Gastroesophageal sphincter (tissue), 4 donors: ENCODE measurements around the gene LRRC30. TPM values are rescaled to one million over a fixed set of nuclear protein-coding genes. Genes with fewer than 3 reads are reported as not detected.

Experiments
- ATAC-seq: fragments of 150-250 bp; one replicate; pipeline ENCODE4 v1.9.1; 2016; ENCODE audit warnings: mild to moderate bottlenecking, moderate library complexity
- H3K27ac ChIP-seq, 4 donors: fragments of 200-600 bp; sonication (generic) in 3 of 4; 1 replicate in 3 of 4; 2 replicates in 1 of 4; pipeline ENCODE4 v1.5.1; 2016 to 2019
- H3K27me3 ChIP-seq: fragments of 200-600 bp; sonication (generic); one replicate; pipeline ENCODE4 v1.5.1; 2019
- H3K36me3 ChIP-seq, 2 donors: fragments of 200-600 bp; sonication (generic); one replicate each; pipeline ENCODE4 v1.5.1; 2019; ENCODE audit warnings: control low read depth in 1 of 2
- H3K4me1 ChIP-seq, 3 donors: fragments of 200-600 bp; sonication (generic); 1 replicate in 2 of 3; 2 replicates in 1 of 3; pipeline ENCODE4 v1.5.1; 2016 to 2019; ENCODE audit warnings: control low read depth in 2 of 3
- H3K4me3 ChIP-seq, 2 donors: fragments of 200-600 bp; sonication (generic); one replicate each; pipeline ENCODE4 v1.5.1; 2019; ENCODE audit warnings: mild to moderate bottlenecking in 1 of 2, moderate library complexity in 1 of 2
- H3K9me3 ChIP-seq, 3 donors: fragments of 200-600 bp; sonication (generic); one replicate each; pipeline ENCODE4 v1.5.1; 2017 to 2019; ENCODE audit warnings: control low read depth in 2 of 3
- EP300 ChIP-seq: sonication (generic); formaldehyde crosslinking; IDR thresholded peaks from one replicate; pipeline ENCODE4 v1.6.1; 2017; ENCODE audit warnings: antibody characterized with exemption, mild to moderate bottlenecking
- POLR2A ChIP-seq, 2 donors: fragments of 450-650 bp; IDR thresholded peaks; one replicate each; pipeline ENCODE4 v1.6.1; 2017; ENCODE audit warnings: antibody characterized with exemption in 2 of 2, mild to moderate bottlenecking in 2 of 2, moderate library complexity in 1 of 2
- POLR2AphosphoS5 ChIP-seq: sonication (generic); formaldehyde crosslinking; IDR thresholded peaks from one replicate; pipeline ENCODE4 v1.6.1; 2017; ENCODE audit warnings: antibody characterized with exemption
- WGBS, 2 donors: methylation state at CpG; one replicate each; pipeline ENCODE4 v1.1.5; 2018; ENCODE audit warnings: low coverage in 1 of 2; 5-methylcytosine and 5-hydroxymethylcytosine counted together
- total RNA-seq, 4 donors: library from RNA; depleted of rRNA; stranded (reverse); fragments of >200 nt; gene quantifications; one replicate each; pipeline ENCODE4 v1.1.0, GENCODE V29; 2016
- TF ChIP-seq, protein P1 (sequence below), 4 experiments: fragments of 200-600 bp in 2 of 4; fragments of 450-650 bp in 2 of 4; sonication (generic) in 1 of 4; IDR thresholded peaks; one replicate each; pipeline ENCODE4 v1.5.1; 2017 to 2019; ENCODE audit warnings: antibody characterized with exemption in 4 of 4, mild to moderate bottlenecking in 2 of 4, moderate library complexity in 2 of 4

The LRRC30 gene
- total RNA-seq, 4 donors from 2014 or later = not detected

DNA sequence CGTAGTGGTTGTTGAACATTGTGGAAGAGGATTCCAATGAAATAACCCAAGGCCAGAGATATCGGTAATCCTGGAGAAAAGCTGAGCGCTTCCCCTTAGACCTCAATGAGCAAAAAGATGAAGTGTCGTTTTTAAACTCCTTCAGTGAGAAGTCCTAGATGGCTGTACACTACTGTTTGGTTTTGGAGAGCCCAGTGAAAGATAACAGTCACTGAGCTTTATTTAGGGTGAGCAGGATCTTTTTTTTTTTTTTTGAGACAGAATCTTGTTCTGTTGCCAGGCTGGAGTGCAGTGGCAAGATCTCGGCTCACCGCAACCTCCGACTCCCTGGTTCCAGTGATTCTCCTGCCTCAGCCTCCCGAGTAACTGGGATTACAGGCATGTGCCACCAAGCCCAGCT lies 24.2 kb downstream of the LRRC30 start:
- WGBS, 2 donors = 90 to 94% methylated on average over 6 to 7 of the region's 8 CpGs
- H3K9me3 ChIP-seq = no peaks in the 10 kb centered on the region

DNA sequence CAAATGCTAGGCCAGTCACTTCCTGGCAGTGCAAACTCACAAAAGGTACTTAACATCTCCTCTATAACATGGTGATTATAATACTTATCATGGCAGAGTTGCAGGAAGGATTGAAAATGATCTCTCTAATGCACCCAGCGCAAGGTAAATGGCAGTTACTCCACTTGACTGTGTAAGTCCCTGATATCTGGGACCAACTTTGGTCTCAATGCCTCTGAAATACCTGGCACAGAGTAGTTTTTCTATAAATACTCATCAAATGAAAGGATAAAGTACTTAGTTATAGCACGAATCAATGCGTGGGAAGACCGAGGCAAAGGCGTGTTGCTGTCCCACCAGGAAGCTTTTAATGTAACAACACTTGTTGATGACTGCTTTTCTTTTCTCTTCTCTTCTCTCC lies 24.8 kb downstream of the LRRC30 start:
- TF ChIP-seq POLR2A (IDR thresholded peaks at IDR 0.05) = no peak
- TF ChIP-seq, protein P1, sequence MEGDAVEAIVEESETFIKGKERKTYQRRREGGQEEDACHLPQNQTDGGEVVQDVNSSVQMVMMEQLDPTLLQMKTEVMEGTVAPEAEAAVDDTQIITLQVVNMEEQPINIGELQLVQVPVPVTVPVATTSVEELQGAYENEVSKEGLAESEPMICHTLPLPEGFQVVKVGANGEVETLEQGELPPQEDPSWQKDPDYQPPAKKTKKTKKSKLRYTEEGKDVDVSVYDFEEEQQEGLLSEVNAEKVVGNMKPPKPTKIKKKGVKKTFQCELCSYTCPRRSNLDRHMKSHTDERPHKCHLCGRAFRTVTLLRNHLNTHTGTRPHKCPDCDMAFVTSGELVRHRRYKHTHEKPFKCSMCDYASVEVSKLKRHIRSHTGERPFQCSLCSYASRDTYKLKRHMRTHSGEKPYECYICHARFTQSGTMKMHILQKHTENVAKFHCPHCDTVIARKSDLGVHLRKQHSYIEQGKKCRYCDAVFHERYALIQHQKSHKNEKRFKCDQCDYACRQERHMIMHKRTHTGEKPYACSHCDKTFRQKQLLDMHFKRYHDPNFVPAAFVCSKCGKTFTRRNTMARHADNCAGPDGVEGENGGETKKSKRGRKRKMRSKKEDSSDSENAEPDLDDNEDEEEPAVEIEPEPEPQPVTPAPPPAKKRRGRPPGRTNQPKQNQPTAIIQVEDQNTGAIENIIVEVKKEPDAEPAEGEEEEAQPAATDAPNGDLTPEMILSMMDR (IDR thresholded peaks at IDR 0.05) = no peak
- TF ChIP-seq EP300 = no peak
- no peak for TF ChIP-seq POLR2AphosphoS5
- Histone ChIP-seq H3K9me3 (no peaks in the 10 kb centered on the region), H3K27me3 (no peaks in the 10 kb centered on the region), H3K4me3 (no peak overlapping the region), H3K4me1 (peaks cover 0 to 11% (median 0%) of the 10 kb centered on the region in 3 donors), H3K36me3 (no peaks in the 10 kb centered on the region), H3K27ac (no peak overlapping the region)
- no peak for ATAC-seq
- 98 to 100% methylated on average over 4 to 5 of the region's 5 CpGs for WGBS, 2 donors

More for the DNA sequence above, 24.2 kb downstream of the LRRC30 start:
- Histone ChIP-seq H3K4me3 (no peak overlapping the region), H3K27ac (no peak overlapping the region), H3K4me1 (peaks cover 0 to 8% (median 0%) of the 10 kb centered on the region in 3 donors), H3K36me3 (no peaks in the 10 kb centered on the region), H3K27me3 (no peaks in the 10 kb centered on the region)
- TF ChIP-seq, protein P1 (IDR thresholded peaks at IDR 0.05) = no peak
- TF ChIP-seq EP300 (no peak), POLR2A (IDR thresholded peaks at IDR 0.05) (no peak), POLR2AphosphoS5 (no peak)
- ATAC-seq = no peak

DNA sequence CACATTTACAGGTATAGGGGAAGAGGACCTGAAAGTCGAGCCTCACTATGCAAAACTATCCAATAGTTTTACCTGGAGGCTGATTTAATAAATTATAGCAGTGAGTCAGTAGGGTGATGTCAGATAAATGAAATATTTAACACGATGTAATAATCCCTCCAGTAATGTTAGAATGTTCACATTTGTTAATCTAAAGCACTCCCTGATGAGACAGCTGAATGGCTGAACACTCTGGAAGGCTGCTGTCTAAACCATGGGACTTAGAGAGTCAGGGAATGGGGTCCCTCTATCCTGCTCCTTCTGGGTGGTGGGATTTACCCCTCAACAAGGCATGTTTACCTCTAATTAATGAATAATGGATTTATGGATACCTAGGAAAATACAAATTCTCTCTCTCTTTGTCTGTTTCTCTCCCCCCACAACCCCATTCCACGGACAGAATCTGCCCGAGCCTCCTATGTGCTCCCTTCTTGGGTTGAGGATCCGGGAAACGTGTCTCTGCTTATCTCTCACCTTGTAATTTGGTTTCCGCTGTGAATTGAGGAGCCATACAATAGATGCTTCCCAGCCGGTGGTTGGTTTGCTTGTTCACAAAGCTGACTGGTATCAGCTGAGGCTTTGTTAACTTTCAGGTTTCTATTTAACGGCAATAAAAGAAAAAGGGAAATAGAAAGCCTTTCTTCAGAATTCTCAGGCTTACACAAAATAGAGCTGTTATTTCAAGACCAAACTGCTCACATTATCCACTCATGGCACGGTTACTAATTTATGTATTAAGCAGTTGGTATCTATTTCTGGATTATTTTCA lies 25.9 kb downstream of the LRRC30 start:
- WGBS, 2 donors = 67 to 73% methylated on average over 6 to 9 of the region's 10 CpGs
- H3K4me1 ChIP-seq = peaks cover 0 to 11% (median 0%) of the 10 kb centered on the region in 3 donors
- no peaks in the 10 kb centered on the region for H3K9me3 ChIP-seq
- no peak overlapping the region for H3K4me3 ChIP-seq
- H3K27ac ChIP-seq = no peak overlapping the region
- TF ChIP-seq EP300 = no peak
- TF ChIP-seq POLR2AphosphoS5 = no peak
- TF ChIP-seq, protein P1 (IDR thresholded peaks at IDR 0.05) = no peak
- no peak for TF ChIP-seq POLR2A (IDR thresholded peaks at IDR 0.05)
- no peak for ATAC-seq
- no peaks in the 10 kb centered on the region for H3K36me3 ChIP-seq
- no peaks in the 10 kb centered on the region for H3K27me3 ChIP-seq

DNA sequence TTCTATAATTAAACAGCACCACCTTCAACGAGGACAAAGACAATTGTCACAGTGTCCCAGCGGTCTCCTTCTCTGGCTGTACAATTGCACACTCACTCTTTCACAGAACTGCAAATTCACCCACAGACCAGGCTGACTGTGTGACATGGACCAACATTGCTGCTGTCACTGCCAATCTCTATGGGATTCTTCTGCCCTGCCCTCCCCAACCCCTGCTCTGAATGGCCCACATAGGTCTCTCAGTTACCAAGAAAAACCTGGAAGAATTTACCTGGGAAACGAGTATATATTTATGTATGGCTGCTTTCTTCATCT lies 26.5 kb downstream of the LRRC30 start:
- no peak overlapping the region for H3K27ac ChIP-seq
- TF ChIP-seq POLR2AphosphoS5 = no peak
- no peak for TF ChIP-seq EP300
- TF ChIP-seq POLR2A (IDR thresholded peaks at IDR 0.05) = no peak
- TF ChIP-seq, protein P1 (IDR thresholded peaks at IDR 0.05) = no peak
- H3K4me1 ChIP-seq = peaks cover 0 to 11% (median 0%) of the 10 kb centered on the region in 3 donors
- H3K36me3 ChIP-seq = no peaks in the 10 kb centered on the region
- no peak for ATAC-seq
- 61 to 72% methylated on average over 2 to 3 of the region's 3 CpGs for WGBS, 2 donors
- H3K9me3 ChIP-seq = no peaks in the 10 kb centered on the region
- no peak overlapping the region for H3K4me3 ChIP-seq
- H3K27me3 ChIP-seq = no peaks in the 10 kb centered on the region

DNA sequence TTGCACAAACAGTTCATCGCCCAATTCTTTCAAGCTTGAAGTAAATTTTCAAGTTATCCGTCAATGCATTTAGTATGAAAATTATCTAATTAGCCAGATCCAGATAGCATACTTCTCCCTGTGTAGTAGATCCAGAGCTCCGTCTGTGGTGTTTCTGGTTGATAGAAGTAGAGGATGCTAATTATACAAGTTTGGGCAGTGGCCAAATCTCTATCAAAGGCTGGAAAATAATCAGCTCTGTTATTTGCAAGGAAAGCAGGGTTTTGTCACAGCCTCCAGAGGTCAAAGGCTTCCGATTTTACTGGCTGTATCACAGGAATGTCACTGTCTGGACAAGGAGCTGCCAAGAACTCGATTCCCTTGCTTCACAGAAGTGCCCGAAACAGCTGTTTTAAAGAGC lies 28.6 kb downstream of the LRRC30 start:
- Histone ChIP-seq H3K4me1 (peaks cover 0 to 11% (median 0%) of the 10 kb centered on the region in 3 donors), H3K27me3 (no peaks in the 10 kb centered on the region), H3K4me3 (no peak overlapping the region), H3K36me3 (no peaks in the 10 kb centered on the region), H3K9me3 (no peaks in the 10 kb centered on the region), H3K27ac (no peak overlapping the region)
- ATAC-seq = peak; percentile 34
- WGBS, 2 donors = 50% methylated on average over 3 to 4 of the region's 6 CpGs
- no peak for TF ChIP-seq POLR2A (IDR thresholded peaks at IDR 0.05)
- TF ChIP-seq EP300 = no peak
- TF ChIP-seq, protein P1 (IDR thresholded peaks at IDR 0.05) = no peak
- TF ChIP-seq POLR2AphosphoS5 = no peak
